Measurements from ENCODE around the gene SERPINB6.

DNA sequence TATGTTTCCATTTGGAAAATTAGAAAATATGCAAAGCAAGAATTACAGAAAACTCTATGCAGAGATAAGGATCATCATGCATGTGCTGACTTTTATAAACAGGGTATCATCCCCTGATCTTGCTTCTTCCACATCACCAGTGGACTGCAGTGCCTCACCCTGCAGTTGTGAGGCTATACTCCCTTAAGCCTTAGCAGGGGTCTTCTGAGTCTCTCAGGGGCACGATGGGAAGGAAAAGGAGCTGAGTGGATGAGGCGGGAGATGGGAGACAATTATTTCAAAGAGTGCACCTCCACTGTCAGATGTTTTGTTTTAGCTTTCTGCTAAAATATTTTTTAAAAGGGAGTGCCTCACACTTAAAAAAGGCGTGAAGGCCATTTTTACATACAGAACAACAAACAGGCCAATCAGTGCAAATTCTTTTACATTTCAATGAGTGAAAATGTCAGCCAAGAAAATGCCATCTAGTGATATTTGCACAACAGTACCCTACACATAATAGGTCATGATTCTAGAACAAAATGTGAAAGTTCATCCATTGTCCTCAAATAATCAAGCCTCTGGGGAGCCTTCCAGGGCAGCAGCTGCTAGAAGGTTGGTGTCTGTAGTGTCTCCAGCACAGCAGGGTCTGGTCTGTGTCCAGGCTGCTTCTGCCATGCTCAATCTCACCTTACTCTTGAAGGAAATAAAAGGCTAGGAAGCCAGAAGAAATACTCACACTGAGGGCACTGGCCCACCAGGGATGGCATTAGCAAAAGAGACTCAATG, 55.0 kb downstream of the SERPINB6 start:
- TF ChIP-seq, protein P1, sequence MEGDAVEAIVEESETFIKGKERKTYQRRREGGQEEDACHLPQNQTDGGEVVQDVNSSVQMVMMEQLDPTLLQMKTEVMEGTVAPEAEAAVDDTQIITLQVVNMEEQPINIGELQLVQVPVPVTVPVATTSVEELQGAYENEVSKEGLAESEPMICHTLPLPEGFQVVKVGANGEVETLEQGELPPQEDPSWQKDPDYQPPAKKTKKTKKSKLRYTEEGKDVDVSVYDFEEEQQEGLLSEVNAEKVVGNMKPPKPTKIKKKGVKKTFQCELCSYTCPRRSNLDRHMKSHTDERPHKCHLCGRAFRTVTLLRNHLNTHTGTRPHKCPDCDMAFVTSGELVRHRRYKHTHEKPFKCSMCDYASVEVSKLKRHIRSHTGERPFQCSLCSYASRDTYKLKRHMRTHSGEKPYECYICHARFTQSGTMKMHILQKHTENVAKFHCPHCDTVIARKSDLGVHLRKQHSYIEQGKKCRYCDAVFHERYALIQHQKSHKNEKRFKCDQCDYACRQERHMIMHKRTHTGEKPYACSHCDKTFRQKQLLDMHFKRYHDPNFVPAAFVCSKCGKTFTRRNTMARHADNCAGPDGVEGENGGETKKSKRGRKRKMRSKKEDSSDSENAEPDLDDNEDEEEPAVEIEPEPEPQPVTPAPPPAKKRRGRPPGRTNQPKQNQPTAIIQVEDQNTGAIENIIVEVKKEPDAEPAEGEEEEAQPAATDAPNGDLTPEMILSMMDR (IDR thresholded peaks at IDR 0.05) = no peak
- no peak for TF ChIP-seq POLR2A (IDR thresholded peaks at IDR 0.05)

Measured in esophagus squamous epithelium (tissue), 4 donors.